GM19455 (cell line): Measurements from ENCODE around the gene KCNG2.

Experiments
- ATAC-seq: cut with Tn5 transposase; IDR thresholded peaks from one replicate; pipeline ENCODE4 v1.9.1; 2021; ENCODE audit not compliant: unreplicated experiment

KCNG2 gene

DNA sequence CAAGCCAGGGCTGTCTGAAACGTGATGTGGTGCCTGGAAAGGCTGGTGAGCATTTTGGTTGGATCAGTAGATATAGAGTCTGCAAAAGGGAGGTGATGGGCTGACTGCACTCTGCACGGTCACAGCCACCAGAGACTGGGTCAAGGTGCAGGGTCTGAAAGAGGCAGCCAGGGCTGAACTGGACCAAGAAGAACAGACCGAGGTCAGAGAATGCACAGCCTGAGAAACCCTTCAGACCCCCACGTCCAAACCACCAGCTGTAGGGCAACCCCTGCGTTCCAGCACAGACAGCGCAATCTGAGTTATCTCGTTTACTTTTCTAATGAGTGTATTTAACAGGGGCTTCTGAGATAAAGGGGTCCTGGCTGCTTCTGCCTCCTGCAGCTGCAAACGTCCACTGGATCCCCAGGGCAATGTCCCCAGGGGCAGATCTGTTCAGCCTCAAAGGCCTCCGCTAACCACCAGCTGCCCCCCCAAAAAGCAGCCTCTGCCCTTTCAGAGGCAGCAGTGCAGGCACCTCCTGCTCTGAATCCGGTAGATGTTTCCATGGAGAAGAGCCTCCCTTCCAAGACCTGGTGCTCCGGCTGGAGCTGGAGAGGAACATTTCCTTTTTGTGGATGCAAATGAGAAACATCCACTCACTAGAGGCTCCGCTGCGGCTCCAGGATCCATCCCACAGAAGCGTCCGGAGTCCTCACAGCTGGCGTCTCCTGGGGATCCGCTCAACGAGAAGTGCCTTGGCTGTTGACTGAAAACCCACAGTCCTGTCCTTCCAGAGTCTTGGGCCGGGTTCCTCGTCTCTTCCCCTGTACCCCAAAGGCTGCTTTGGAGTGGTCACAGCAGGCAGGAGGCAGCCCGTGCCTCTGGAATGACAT, 970 bp upstream of the KCNG2 start:
- no peak for ATAC-seq

DNA sequence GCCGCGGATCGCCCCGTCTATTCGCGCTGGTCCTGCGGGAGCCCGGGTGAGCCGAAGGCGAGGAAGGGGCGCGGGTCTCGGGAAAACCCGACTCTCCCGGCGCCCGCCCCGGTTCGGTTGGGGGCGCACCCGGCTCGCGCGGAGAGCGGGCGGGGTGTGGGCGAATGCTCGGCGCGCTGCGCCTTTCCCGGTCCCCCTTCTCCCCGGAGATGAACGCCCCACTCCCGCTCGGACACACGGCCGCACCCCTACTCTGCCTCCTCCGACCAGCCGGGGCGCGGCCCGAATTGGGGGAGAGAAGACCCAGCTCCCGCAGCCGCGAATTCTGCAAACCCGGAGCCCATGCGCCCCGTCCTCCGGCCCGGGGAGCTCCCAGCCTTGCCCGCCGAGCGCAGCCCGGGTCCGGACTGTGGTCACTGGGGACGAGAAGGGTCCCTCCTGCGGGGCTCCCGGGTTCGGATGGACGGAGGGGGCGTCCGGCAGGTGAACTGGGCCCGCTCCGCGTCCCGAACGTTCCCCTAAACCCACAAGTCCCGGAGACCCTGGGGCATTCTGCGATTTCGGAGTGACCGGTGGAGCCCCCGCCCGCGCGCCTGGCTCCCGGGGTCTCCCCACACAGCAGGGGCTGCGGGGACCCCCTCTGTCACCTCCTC, 734 bp downstream of the KCNG2 start:
- no peak for ATAC-seq

- no peak for ATAC-seq
These were observed 1.2 kb downstream of the KCNG2 start for GRCh38 chr18:79798999-79799370.

DNA sequence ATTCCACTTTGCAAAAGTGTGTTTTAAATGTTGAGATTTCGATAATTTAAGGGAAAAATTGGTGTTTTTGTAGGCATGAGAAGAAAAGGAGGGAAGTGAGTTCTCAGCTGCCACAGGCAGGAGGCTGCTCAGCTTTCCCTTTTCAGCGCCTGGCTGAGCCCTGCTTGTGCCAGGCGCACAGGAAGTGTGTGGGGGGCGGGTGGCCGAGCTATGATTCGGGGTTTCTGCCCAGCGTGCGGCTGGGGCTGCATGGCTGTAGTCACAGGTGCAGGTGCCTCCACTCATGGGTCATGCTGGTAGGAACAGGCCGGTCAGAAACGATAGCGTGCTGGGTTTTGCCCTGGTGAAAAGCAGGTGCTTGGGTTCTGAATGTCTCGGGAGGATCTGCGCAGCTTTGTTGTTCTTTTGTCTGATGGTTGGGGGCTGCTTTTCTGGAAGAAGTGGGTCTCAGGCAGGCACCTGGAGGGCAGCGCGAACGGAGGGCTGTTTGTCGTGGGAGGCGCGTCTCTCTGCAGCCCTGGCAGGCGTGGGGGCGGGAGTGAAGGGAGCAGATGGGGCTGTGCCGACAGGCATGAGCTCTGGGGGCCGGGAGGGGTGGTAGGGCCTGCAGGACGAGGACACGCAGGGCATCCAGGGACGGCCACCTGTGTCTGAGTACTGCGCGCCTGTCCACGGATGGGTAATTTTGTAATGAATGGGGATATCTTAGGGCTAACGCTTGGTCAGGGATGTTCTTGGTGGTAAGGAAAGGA, 2.1 kb downstream of the KCNG2 start:
- no peak for ATAC-seq

GRCh38 chr18:79800371-79801180, 2.8 kb downstream of the KCNG2 start:
- no peak for ATAC-seq

DNA sequence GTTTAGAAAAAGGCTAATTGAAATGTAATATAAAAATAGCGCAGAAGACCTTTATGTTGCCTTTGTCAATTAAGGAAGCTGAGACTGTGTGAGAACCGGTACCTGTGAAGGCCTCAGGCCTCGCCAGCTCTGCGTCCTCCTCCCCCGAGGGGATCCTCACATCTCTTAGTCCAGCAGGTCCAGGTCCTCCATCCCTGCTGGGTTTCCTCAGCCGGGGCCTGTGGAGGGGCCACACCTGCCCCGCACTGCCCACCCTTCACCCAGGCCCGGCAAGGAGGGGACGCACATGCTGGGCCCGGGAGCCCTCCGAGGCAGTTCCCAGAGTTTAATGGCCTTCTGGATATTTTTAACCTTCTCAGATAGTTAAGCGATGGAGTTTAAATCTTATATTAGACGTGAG, 3.5 kb downstream of the KCNG2 start:
- ATAC-seq, result no peak

DNA sequence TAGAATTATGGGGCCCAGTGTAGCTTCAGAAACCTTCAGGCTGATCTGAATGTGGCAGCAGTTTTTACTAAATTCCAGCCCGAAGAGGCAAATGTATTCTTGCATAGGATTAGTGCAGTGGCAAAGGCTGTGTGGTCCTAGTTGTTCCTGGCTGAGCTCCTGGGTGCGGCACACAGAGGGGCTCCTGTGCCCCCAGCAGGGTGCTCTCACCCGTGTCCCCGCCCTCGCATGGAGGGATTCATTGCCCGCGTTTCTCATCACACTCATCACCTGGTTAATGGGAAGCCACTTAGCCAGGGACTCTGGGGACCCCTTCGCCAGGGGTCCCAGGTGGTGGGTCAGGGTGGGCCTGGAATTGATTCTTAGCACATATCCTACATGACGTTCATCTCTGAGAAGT, 3.9 kb downstream of the KCNG2 start:
- ATAC-seq, result no peak

DNA sequence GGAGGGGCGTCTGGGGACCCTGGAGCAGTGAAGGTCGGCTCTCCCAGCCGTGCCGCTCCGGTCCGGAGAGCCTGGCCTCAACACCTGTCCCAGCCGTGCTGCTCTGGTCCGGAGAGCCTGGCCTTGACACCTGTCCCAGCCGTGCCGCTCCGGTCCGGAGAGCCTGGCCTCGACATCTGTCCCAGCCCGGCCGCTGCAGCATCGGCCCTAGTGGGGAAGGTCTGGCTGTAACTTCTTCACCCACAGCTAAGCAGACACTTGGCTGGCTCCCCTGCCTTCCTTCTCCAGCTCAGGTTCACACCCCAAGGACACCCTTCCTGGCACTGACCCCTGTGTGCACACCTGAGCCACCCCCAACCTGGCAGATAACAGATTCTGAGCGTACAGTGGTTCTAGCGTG, 4.6 kb downstream of the KCNG2 start:
- no peak for ATAC-seq

GRCh38 chr18:79803611-79804051, 5.9 kb downstream of the KCNG2 start:
- no peak for ATAC-seq

GRCh38 chr18:79804130-79804787, 6.5 kb downstream of the KCNG2 start:
- ATAC-seq, result no peak

- ATAC-seq, result no peak
These were observed 7.6 kb downstream of the KCNG2 start for GRCh38 chr18:79805211-79805887.

DNA sequence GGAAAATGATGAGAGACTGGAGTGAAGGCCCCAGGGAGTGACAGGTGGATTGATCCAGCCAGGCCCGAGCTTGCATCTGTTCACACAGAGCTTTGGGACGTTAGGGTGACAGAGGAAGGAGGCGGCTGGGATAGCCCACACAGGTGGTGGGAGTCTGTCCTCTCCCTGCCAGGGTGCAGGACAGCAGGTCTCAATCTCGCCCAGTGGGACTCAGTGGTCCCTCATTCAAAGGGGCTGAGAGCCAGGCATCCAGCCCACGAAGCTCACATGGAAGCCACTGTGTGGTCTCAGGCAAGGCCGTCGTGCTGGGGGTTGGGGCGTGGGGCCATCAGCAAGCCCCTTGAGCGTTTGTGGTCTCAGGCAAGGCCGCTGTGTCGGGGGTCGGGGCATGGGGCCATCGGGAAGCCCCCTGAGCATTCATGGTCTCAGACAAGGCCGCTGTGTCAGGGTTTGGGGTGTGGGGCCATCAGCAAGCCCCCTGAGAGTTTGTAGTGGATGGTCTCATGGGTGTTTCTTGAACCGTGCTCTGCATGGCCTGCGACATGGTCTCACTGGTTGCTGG, 8.3 kb downstream of the KCNG2 start:
- no peak for ATAC-seq

DNA sequence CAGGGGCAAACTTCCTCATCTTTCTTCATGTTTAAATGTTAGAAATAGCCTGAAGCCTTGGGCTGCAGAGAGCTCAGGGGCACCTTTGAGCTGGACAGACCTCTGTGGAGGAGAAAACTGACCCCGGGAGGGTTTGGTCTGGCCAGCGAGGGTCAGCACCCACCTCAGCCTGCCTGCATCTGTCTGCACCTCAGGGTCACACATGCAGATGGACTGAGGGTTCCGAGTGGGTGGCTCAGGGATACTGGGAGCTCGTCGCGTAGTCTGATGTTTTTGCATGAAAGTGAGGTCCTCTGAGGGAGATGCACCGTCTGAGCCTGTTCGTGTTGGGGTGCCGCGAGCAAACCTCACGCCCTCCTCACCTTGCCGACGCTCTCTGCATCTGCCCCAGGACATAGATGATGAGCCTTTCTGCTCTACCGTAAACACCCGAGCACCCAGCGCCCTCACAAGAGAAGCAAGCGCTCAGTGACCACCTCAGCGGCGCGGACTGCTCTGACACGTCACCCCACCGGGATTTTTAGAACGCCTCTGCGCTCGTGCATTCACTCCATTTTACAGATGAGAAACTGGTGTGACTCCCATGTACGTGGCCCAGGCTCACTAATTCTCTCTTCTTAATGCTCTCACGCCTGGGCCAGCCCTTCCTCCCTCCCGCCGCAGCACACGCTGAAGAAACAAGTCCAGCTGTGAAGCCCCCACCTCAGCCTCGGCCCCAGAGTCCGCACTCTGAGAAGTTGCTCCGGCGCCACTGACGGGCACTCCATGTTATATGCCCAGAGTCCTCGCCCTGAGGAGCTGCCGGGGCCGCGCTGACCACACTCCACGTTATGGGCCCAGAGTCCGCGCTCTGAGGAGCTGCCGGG, 9.5 kb downstream of the KCNG2 start:
- ATAC-seq, result no peak

DNA sequence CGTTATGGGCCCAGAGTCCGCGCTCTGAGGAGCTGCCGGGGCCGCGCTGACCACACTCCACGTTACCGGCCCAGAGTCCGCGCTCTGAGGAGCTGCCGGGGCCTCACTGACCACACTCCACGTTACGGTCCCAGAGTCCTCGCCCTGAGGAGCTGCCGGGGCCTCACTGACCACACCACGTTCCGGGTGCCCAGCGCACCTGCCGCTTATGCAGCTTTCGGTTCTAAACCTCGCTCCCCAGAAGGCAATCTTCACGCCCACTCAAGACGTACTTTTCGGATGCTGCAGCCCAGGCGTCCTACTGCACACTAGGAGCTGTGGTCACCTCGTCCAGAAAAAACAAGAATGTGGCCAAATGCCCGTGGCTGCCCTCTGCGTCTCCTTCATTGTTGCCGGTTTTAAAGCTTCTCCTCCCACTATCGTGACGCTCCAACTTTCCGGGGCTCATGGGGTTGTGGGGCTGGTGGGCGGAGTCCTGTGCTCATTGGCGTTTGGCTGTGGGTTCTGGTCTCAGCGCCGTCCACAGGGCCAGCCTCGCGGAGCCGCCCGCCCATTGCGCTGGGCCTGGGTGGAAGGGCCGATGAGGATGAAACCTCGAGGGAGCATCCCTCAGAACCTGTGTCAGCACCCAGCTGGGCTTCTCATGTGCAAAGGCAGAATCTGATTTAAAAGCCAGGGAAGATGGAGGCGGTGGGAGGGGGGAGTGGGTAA, 11.9 kb downstream of the KCNG2 start:
- ATAC-seq, result no peak

DNA sequence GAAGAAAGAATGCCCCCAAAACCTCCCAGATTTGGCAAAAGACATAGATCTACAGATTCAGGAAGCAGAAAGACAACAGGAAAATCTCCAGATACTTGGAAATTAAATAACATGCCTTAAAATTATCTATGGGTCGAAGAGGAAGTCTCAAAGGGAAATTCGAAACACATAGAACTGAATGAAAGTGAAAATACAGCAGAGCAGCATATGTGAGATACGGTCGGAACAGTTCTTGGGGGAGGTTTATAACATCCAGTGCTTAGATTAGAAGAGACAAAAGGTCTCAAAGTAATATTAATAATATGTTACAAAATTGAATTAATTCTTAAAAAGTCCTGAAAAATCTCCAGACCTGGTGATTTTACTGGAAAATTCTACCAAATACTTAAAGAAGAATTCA, 14.3 kb downstream of the KCNG2 start:
- ATAC-seq, result no peak

- ATAC-seq, result no peak
These were observed 16.6 kb downstream of the KCNG2 start for GRCh38 chr18:79814373-79814772.

DNA sequence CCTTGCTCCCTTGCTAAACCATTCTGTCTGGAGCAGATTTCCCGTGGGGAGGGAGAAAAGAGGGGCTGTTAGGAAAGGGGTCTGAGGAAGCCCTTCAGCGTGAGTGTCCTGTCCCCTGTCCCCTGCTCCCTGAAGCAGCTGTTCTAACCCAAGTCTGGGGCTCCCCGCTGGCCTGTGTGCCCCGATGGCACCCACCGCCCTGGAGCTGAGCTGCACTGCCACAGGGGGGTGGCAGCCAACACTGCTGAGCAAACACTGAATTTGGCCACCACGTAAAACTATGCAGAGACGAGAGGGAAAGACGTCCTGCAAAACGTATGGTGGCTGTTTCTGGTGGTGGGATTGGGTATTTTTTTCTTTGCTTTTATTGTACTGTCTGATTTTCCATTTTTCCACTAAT, 17.9 kb downstream of the KCNG2 start:
- no peak for ATAC-seq

DNA sequence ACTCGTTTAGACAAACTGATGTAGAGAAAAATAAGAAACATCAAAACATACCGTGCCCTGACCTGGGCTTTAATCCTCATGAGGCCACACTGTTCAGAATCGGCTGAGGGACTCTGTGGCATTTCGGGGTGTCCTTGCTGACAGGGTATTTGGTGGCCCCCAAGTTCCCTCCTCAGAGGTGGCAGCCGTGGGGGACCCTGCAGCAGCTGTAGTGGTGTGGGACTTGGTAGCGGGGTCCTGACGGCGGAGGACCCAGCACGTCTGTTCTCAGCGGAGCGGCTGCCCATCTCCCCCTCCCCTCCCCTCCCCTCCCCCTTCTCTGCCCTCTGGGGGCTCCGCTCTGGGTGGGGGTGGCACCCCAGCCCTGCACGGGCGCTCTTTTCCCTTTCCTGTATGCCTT, 18.4 kb downstream of the KCNG2 start:
- no peak for ATAC-seq
